Neural cell (in vitro differentiated cells): ENCODE measurements around the gene MAMLD1. TPM values are rescaled to one million over a fixed set of nuclear protein-coding genes. Genes with fewer than 3 reads are reported as not detected.

Source experiments
- H2AFZ ChIP-seq: fragments of 200-600, 300-800 bp; sonication (generic), shearing (Covaris generic); 2 replicates; pipeline ENCODE4 v1.6.0; 2014; ENCODE audit warnings: low read depth, mild to moderate bottlenecking, antibody characterized with exemption, low read length, moderate library complexity
- H3F3A ChIP-seq: fragments of 200-600 bp; shearing (Covaris generic); 2 replicates; pipeline ENCODE4 v1.6.1; 2016; ENCODE audit warnings: mild to moderate bottlenecking, moderate library complexity, mixed read lengths, antibody characterized with exemption, low read length; ENCODE audit not compliant: insufficient read depth, poor library complexity, severe bottlenecking
- H3K27ac ChIP-seq: fragments of 200-600, 300-800 bp; sonication (generic), shearing (Covaris generic); 2 replicates; pipeline ENCODE4 v1.5.1; 2014; ENCODE audit warnings: mild to moderate bottlenecking, low read length, moderate library complexity
- H3K27me3 ChIP-seq: fragments of 300-800, 200-600 bp; sonication (generic), shearing (Covaris generic); 2 replicates; pipeline ENCODE4 v1.6.0; 2014; ENCODE audit warnings: mild to moderate bottlenecking, low read depth, low read length, moderate library complexity; ENCODE audit not compliant: insufficient read depth
- H3K36me3 ChIP-seq: fragments of 300-800, 200-600 bp; sonication (generic), shearing (Covaris generic); 2 replicates; pipeline ENCODE4 v1.5.1; 2014; ENCODE audit warnings: mild to moderate bottlenecking, antibody characterized with exemption, low read length, moderate library complexity; ENCODE audit not compliant: insufficient read depth
- H3K4me2 ChIP-seq: fragments of 300-800, 200-600 bp; sonication (generic), shearing (Covaris generic); 2 replicates; pipeline ENCODE4 v1.6.0; 2014; ENCODE audit warnings: mild to moderate bottlenecking, low read length
- H3K4me3 ChIP-seq: fragments of 300-800, 200-600 bp; sonication (generic), shearing (Covaris generic); 2 replicates; pipeline ENCODE4 v1.5.1; 2014; ENCODE audit warnings: mild to moderate bottlenecking, low read length, moderate library complexity
- H3K79me2 ChIP-seq: fragments of 200-600 bp; shearing (Covaris generic); replicated peaks from 2 replicates; pipeline ENCODE4 v1.6.0; 2014; ENCODE audit warnings: mild to moderate bottlenecking, low read length, moderate library complexity; ENCODE audit not compliant: insufficient read depth
- H3K9ac ChIP-seq: fragments of 300-800, 200-600 bp; sonication (generic), shearing (Covaris generic); 2 replicates; pipeline ENCODE4 v1.6.1; 2016; ENCODE audit warnings: mild to moderate bottlenecking, low read length, mixed read lengths
- H3K9me2 ChIP-seq: fragments of 200-600 bp; shearing (Covaris generic); 2 replicates; pipeline ENCODE4 v1.6.1; 2016; ENCODE audit warnings: mild to moderate bottlenecking, low read length, mixed read lengths; ENCODE audit not compliant: insufficient read depth
- H3K9me3 ChIP-seq: fragments of 200-600, 300-800 bp; sonication (generic), shearing (Covaris generic); 2 replicates; pipeline ENCODE4 v1.6.1; 2016; ENCODE audit warnings: mild to moderate bottlenecking, mixed run types, low read length, moderate library complexity, mixed read lengths
- H4K20me1 ChIP-seq: fragments of 200-600 bp; shearing (Covaris generic); 2 replicates; pipeline ENCODE4 v1.6.1; 2016; ENCODE audit warnings: mild to moderate bottlenecking, mixed run types; ENCODE audit not compliant: insufficient read depth
- CTCF ChIP-seq: fragments of 450-650 bp; IDR thresholded peaks from 2 replicates; pipeline ENCODE4 v1.5.1; 2014; ENCODE audit warnings: antibody characterized with exemption, mild to moderate bottlenecking, moderate library complexity; ENCODE audit not compliant: poor library complexity, severe bottlenecking
- EP300 ChIP-seq: fragments of 450-650 bp; conservative IDR thresholded peaks from 2 replicates; pipeline ENCODE4 v1.6.1; 2014; ENCODE audit warnings: antibody characterized with exemption, mild to moderate bottlenecking, moderate library complexity; ENCODE audit not compliant: poor library complexity, severe bottlenecking
- EZH2 ChIP-seq: fragments of 200-600, 300-800 bp; shearing (Covaris generic), sonication (generic); IDR thresholded peaks from 2 replicates; pipeline ENCODE4 v1.6.1; 2014; ENCODE audit warnings: antibody characterized with exemption, low read length, borderline replicate concordance, mild to moderate bottlenecking; ENCODE audit not compliant: insufficient read depth, poor library complexity, severe bottlenecking
- MXI1 ChIP-seq: fragments of 450-650 bp; conservative IDR thresholded peaks from 2 replicates; pipeline ENCODE4 v1.6.1; 2014; ENCODE audit warnings: antibody characterized with exemption, mild to moderate bottlenecking; ENCODE audit not compliant: poor library complexity, severe bottlenecking
- POLR2AphosphoS5 ChIP-seq: IDR thresholded peaks from 2 replicates; pipeline ENCODE4 v1.6.1; 2012
- RAD21 ChIP-seq: fragments of 450-650 bp; conservative IDR thresholded peaks from 2 replicates; pipeline ENCODE4 v1.6.1; 2014; ENCODE audit warnings: antibody characterized with exemption, mild to moderate bottlenecking, moderate library complexity
- REST ChIP-seq: IDR thresholded peaks from 2 replicates; pipeline ENCODE4 v1.6.1; 2012; ENCODE audit warnings: borderline replicate concordance
- SMC3 ChIP-seq: fragments of 450-650 bp; conservative IDR thresholded peaks from 2 replicates; pipeline ENCODE4 v1.6.1; 2014; ENCODE audit warnings: antibody characterized with exemption, mild to moderate bottlenecking, moderate library complexity; ENCODE audit not compliant: poor library complexity
- TAF1 ChIP-seq: IDR thresholded peaks from 2 replicates; pipeline ENCODE4 v1.6.1; 2012; ENCODE audit warnings: low read depth
- polyA plus RNA-seq: library from polyadenylated mRNA; depleted of rRNA; stranded (reverse); fragments of >200 nt; gene quantifications from 2 replicates; pipeline ENCODE4 v1.2.3, GENCODE V29; 2014

MAMLD1 gene
- polyA plus RNA-seq, 1 donor from 2014 or later, result 1.4 TPM

GRCh38 chrX:150499240-150499639 lies 136.1 kb downstream of the MAMLD1 start:
- no peak overlapping the region for H2AFZ ChIP-seq
- H3K9ac ChIP-seq, result no peak overlapping the region
- no peaks in the 10 kb centered on the region for H3K9me3 ChIP-seq
- H3K27ac ChIP-seq, result no peak overlapping the region
- H3F3A ChIP-seq, result no peaks in the 10 kb centered on the region
- no peaks in the 10 kb centered on the region for H3K36me3 ChIP-seq
- H4K20me1 ChIP-seq, result no peaks in the 10 kb centered on the region
- no peaks in the 10 kb centered on the region for H3K9me2 ChIP-seq
- H3K4me2 ChIP-seq, result no peak overlapping the region
- no peak for TF ChIP-seq MXI1
- TF ChIP-seq TAF1, result no peak
- no peak for TF ChIP-seq EP300
- TF ChIP-seq EZH2, result no peak
- no peak for TF ChIP-seq SMC3
- no peak for TF ChIP-seq CTCF
- TF ChIP-seq RAD21, result no peak
- TF ChIP-seq POLR2AphosphoS5, result no peak
- no peak for TF ChIP-seq REST
- no peaks in the 10 kb centered on the region for H3K79me2 ChIP-seq
- H3K4me3 ChIP-seq, result no peak overlapping the region
- no peaks in the 10 kb centered on the region for H3K27me3 ChIP-seq

- H3K9me3 ChIP-seq, result no peaks in the 10 kb centered on the region
- H3K4me3 ChIP-seq, result no peak overlapping the region
- H3K9ac ChIP-seq, result no peak overlapping the region
- no peak overlapping the region for H3K27ac ChIP-seq
- H3K79me2 ChIP-seq, result no peaks in the 10 kb centered on the region
- no peaks in the 10 kb centered on the region for H3F3A ChIP-seq
- H3K9me2 ChIP-seq, result no peaks in the 10 kb centered on the region
- TF ChIP-seq TAF1, result no peak
- TF ChIP-seq REST, result no peak
- no peak for TF ChIP-seq RAD21
- no peak for TF ChIP-seq MXI1
- no peak for TF ChIP-seq POLR2AphosphoS5
- TF ChIP-seq EP300, result no peak
- TF ChIP-seq SMC3, result no peak
- no peak for TF ChIP-seq CTCF
- TF ChIP-seq EZH2, result no peak
- no peak overlapping the region for H3K4me2 ChIP-seq
- H3K36me3 ChIP-seq, result no peaks in the 10 kb centered on the region
- H3K27me3 ChIP-seq, result no peaks in the 10 kb centered on the region
- no peaks in the 10 kb centered on the region for H4K20me1 ChIP-seq
- H2AFZ ChIP-seq, result no peak overlapping the region
Observed at GRCh38 chrX:150502091-150502490, 139.0 kb downstream of the MAMLD1 start.
